ENCODE measurements around the gene OTOP2. TPM values are rescaled to one million over a fixed set of nuclear protein-coding genes. Genes with fewer than 3 reads are reported as not detected.

Gene OTOP2
- total RNA-seq, 1 experiment from 2014 or later, result 0.11 TPM

GRCh38 chr17:74949455-74950115 is 25.5 kb downstream of the OTOP2 start:
- Histone ChIP-seq H3K27me3 (ENCODE audit: insufficient read depth, low read length) (no peaks in the 10 kb centered on the region), H4K8ac (replicated peaks; ENCODE audit: insufficient read length, low read depth, low read length) (no peak overlapping the region), H3K18ac (ENCODE audit: insufficient read length, low read depth, low read length) (no peak overlapping the region), H2AFZ (ENCODE audit: low read length) (no peak overlapping the region), H4K20me1 (ENCODE audit: control insufficient read depth, insufficient read depth, insufficient read length) (no peaks in the 10 kb centered on the region), H2BK5ac (ENCODE audit: insufficient read length, low read length) (no peak overlapping the region), H3K9me3 (ENCODE audit: control insufficient read depth, low read depth, low read length) (no peaks in the 10 kb centered on the region), H3K79me1 (ENCODE audit: insufficient read depth, low read depth, low read length, poor library complexity, severe bottlenecking) (no peaks in the 10 kb centered on the region), H3K4me1 (ENCODE audit: insufficient read depth, low read length) (no peaks in the 10 kb centered on the region), H2BK20ac (ENCODE audit: low read depth, low read length, poor library complexity, severe bottlenecking) (no peak overlapping the region), H3K4ac (ENCODE audit: low read depth, low read length) (no peak overlapping the region), H2BK12ac (ENCODE audit: insufficient read length, low read depth, low read length) (no peak overlapping the region), H3K14ac (ENCODE audit: insufficient read depth, low read length) (no peak overlapping the region; the same call in 1 of the 2 replicates), H3T11ph (ENCODE audit: low read length) (no peak overlapping the region), H2BK15ac (ENCODE audit: low read depth, low read length) (no peak overlapping the region), H3K56ac (ENCODE audit: insufficient read length, low read depth, low read length) (no peak overlapping the region), H3K79me2 (ENCODE audit: insufficient read depth, low read length) (no peaks in the 10 kb centered on the region), H4K5ac (ENCODE audit: insufficient read length, low read depth, low read length) (no peak overlapping the region), H4K91ac (ENCODE audit: insufficient read length, low read depth, low read length) (no peak overlapping the region), H3K4me2 (ENCODE audit: insufficient read depth, insufficient read length, low read length) (no peak overlapping the region), H3K23ac (ENCODE audit: insufficient read length, low read depth, low read length) (no peak overlapping the region), H3K23me2 (ENCODE audit: insufficient read length, low read depth, low read length, poor library complexity, severe bottlenecking) (peaks cover 2% of the 10 kb centered on the region), H3K9ac (ENCODE audit: extremely low read depth, insufficient read length, low read length) (no peak overlapping the region), H2AK5ac (ENCODE audit: insufficient read length, low read length) (no peak overlapping the region), H2BK120ac (ENCODE audit: low read depth, low read length, poor library complexity, severe bottlenecking) (no peak overlapping the region), H3K27ac (ENCODE audit: insufficient read length, low read depth, low read length) (no peak overlapping the region)
- Mint-ChIP-seq H3K9me3 (no peaks in the 10 kb centered on the region), H3K36me3 (ENCODE audit: insufficient read depth in 1 of 3, low read depth in 3 of 3) (no peaks in the 10 kb centered on the region), H3K4me3 (no peak overlapping the region), H3K4me1 (peaks cover 11 to 24% of the 10 kb centered on the region in 2 experiments), H3K27me3 (ENCODE audit: low read depth) (peaks cover 30% of the 10 kb centered on the region), H3K27ac (no peak overlapping the region)
- WGBS (ENCODE audit: extremely low coverage, insufficient read length, low lambda C conversion rate), result no CpG with 5 or more reads among the region's 12 CpGs
- TF ChIP-seq, protein P1, sequence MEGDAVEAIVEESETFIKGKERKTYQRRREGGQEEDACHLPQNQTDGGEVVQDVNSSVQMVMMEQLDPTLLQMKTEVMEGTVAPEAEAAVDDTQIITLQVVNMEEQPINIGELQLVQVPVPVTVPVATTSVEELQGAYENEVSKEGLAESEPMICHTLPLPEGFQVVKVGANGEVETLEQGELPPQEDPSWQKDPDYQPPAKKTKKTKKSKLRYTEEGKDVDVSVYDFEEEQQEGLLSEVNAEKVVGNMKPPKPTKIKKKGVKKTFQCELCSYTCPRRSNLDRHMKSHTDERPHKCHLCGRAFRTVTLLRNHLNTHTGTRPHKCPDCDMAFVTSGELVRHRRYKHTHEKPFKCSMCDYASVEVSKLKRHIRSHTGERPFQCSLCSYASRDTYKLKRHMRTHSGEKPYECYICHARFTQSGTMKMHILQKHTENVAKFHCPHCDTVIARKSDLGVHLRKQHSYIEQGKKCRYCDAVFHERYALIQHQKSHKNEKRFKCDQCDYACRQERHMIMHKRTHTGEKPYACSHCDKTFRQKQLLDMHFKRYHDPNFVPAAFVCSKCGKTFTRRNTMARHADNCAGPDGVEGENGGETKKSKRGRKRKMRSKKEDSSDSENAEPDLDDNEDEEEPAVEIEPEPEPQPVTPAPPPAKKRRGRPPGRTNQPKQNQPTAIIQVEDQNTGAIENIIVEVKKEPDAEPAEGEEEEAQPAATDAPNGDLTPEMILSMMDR (conservative IDR thresholded peaks at IDR 0.05), result no peak
- no peak for DNase-seq

Data from H9 (cell line).